ENCODE measurements around the gene TPM1. TPM values are rescaled to one million over a fixed set of nuclear protein-coding genes. Genes with fewer than 3 reads are reported as not detected.
A peak's percentile ranks its signal among the peaks of the same experiment; 100 is the strongest.

Gene TPM1
- total RNA-seq, 1 donor from 2014 or later, result 4,149 TPM

DNA sequence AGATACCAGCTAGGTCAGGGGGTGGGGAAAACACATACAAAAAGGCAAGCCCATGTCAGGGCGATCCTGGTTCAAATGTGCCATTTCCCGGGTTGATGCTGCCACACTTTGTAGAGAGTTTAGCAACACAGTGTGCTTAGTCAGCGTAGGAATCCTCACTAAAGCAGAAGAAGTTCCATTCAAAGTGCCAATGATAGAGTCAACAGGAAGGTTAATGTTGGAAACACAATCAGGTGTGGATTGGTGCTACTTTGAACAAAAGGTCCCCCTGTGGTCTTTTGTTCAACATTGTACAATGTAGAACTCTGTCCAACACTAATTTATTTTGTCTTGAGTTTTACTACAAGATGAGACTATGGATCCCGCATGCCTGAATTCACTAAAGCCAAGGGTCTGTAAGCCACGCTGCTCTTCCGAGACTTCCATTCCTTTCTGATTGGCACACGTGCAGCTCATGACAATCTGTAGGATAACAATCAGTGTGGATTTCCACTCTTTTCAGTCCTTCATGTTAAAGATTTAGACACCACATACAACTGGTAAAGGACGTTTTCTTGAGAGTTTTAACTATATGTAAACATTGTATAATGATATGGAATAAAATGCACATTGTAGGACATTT lies 28.9 kb downstream of the TPM1 start:
- no peak overlapping the region for H3K9ac ChIP-seq (ENCODE audit: low read depth in 1 of 3, low read length in 3 of 3)
- H3K27me3 ChIP-seq (ENCODE audit: control insufficient read depth in 3 of 3, insufficient read depth in 3 of 3, low read length in 3 of 3), result peaks cover 0 to 3% (median 0%) of the 10 kb centered on the region in 3 donors
- H3K4me1 ChIP-seq (ENCODE audit: control insufficient read depth in 3 of 3, insufficient read depth in 3 of 3, low read length in 3 of 3), result peaks cover 3 to 10% (median 5%) of the 10 kb centered on the region in 3 donors
- no peaks in the 10 kb centered on the region for H3K9me3 ChIP-seq (ENCODE audit: control insufficient read depth in 3 of 3, low read length in 3 of 3)
- no peak overlapping the region for H3K4me3 ChIP-seq (ENCODE audit: low read length in 3 of 3)
- no peak overlapping the region for H3K27ac ChIP-seq (ENCODE audit: low read depth, low read length)
- peaks cover 0 to 20% (median 15%) of the 10 kb centered on the region in 3 donors for H3K36me3 ChIP-seq (ENCODE audit: control insufficient read depth in 3 of 3, insufficient read depth in 3 of 3, low read length in 3 of 3)

DNA sequence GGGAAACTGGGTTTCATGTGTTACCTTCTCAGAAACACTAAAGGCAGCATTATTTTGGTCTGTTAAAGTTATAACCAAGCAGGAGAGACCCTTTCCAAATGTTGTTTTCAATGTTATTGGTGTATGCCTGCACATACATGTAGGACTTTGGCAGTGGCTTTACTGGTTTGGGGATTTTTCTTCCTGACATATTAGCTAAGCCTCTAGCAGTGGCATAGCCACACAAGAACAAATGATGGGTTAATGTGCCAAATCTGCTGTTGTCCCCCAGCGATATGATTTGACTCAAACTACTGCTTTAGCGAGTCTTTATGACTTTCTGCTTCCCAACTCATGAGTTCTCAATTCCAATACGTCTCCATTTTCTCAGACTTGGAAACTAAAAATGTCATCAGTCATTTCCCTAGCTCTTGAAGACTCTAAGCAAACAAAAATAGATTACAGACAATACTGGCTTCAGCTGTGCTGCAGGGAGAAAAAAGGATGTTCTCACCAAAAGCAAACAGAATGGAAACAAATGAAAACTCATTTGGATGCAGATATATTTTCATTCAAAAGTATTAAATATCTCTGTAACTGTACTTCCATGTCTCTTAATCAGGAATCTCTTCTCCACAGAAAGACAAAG lies 29.6 kb downstream of the TPM1 start:
- Histone ChIP-seq H3K9me3 (ENCODE audit: control insufficient read depth in 3 of 3, low read length in 3 of 3) (no peaks in the 10 kb centered on the region), H3K4me3 (ENCODE audit: low read length in 3 of 3) (no peak overlapping the region), H3K4me1 (ENCODE audit: control insufficient read depth in 3 of 3, insufficient read depth in 3 of 3, low read length in 3 of 3) (peaks cover 3 to 14% (median 6%) of the 10 kb centered on the region in 3 donors), H3K27ac (ENCODE audit: low read depth, low read length) (no peak overlapping the region), H3K36me3 (ENCODE audit: control insufficient read depth in 3 of 3, insufficient read depth in 3 of 3, low read length in 3 of 3) (peaks cover 0 to 20% (median 14%) of the 10 kb centered on the region in 3 donors), H3K9ac (ENCODE audit: low read depth in 1 of 3, low read length in 3 of 3) (no peak overlapping the region), H3K27me3 (ENCODE audit: control insufficient read depth in 3 of 3, insufficient read depth in 3 of 3, low read length in 3 of 3) (peaks cover 0 to 7% (median 0%) of the 10 kb centered on the region in 3 donors)

DNA sequence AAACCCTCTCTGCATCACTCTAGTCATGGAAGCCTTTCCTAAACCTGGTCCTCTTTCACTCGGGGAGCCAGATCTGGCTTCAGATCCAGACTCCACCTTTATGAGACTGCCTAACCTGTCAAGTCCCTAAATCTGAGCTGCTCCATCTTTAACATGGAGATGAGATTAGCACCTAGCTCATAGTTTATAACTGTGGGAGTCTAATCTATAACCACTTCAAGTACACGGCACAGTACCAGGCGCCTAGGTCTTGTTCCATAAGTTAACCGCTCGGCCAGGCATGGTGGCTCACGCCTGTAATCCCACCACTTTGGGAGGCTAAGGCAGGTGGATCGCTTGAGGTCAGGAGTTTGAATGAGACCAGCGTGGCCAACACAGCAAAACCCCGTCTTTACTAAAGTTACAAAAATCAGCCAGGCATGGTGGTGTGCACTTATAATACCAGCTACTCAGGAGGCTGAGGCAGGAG lies 30.3 kb downstream of the TPM1 start:
- Histone ChIP-seq H3K36me3 (ENCODE audit: control insufficient read depth in 3 of 3, insufficient read depth in 3 of 3, low read length in 3 of 3) (peaks cover 0 to 16% (median 11%) of the 10 kb centered on the region in 3 donors), H3K9ac (ENCODE audit: low read depth in 1 of 3, low read length in 3 of 3) (no peak overlapping the region), H3K27me3 (ENCODE audit: control insufficient read depth in 3 of 3, insufficient read depth in 3 of 3, low read length in 3 of 3) (peaks cover 0 to 11% (median 0%) of the 10 kb centered on the region in 3 donors), H3K4me1 (ENCODE audit: control insufficient read depth in 3 of 3, insufficient read depth in 3 of 3, low read length in 3 of 3) (peaks cover 7 to 12% (median 8%) of the 10 kb centered on the region in 3 donors), H3K9me3 (ENCODE audit: control insufficient read depth in 3 of 3, low read length in 3 of 3) (no peaks in the 10 kb centered on the region), H3K27ac (ENCODE audit: low read depth, low read length) (no peak overlapping the region), H3K4me3 (ENCODE audit: low read length in 3 of 3) (no peak overlapping the region)

DNA sequence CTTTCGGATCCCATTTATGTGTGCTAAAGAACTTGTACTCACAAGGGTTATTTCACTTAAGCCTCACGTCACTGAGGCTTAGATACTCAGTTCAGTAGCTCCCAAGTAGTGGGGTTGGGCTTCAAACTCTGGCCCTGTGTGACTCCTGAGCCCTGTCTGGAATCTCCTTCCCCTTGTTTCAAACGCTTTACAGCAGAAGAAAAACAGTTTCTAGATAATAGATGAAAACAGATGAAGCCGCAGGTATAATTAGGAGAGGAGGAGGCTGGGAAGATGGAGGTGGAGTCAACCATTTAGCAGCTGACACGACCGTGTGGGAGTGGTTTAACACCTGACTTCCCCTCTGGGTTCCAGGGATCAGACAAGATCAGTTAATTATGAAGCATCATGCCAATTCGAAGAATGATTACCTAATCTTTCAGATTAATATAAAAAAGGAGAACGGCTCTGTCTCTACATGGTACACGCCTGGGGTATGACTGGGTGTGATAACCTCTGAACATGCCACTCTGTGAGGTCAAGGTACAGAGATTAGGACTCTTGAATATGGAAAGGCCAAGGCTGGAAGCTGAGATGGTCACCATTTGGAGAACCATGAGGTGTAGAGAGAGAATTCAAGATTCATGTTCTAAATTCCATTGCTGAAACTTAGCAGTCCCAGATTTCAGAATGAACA lies 31.1 kb downstream of the TPM1 start:
- H3K9ac ChIP-seq (ENCODE audit: low read depth in 1 of 3, low read length in 3 of 3), result no peak overlapping the region

DNA sequence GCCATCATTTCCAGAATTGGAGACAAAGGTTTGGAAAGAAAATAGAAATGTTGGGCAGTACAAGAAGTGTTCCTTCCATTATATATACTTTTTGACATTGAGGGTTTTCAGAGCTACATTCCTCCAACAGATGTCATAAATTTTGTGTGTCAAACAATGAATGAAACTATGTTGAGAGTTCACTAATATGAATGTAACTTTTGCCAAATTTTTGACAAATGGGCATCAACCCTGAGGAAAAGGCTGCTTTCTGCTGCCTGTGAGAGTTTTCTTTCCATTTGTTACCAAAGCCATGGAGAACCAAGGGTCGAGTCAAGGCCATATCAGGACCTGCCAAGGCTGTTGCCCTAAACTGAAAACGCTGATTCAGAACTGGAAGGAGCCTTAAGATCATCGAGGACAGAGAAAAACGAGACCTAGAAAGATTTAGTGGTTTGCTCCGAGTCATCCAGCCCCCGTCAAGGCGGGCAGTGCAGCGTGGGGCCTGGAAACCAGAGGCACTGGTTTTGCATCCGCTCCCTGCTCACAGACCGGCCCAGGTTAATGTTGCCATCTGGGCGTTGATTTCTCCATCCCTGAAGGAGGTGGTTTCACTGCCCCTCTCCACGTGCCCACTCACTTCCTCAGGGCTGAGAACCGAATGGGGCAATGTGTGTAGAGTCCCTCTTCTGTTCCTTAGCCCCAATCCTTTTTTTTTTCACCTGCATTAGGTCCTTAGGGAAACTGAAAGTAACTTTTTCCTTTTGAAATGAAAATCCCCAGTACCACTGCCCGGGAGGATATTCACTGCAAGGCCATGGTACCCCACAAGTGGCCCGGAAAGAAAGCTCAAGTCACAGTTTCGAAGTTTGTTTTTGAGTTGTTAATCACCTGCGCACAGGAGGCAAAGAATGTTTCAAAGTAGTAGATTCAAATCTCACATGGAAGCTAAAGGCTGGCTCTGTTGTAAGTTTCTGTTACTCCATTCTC lies 32.8 kb downstream of the TPM1 start:
- no peak overlapping the region for H3K9ac ChIP-seq (ENCODE audit: low read depth in 1 of 3, low read length in 3 of 3)
- no peak overlapping the region for H3K27ac ChIP-seq (ENCODE audit: low read depth, low read length)
- H3K4me3 ChIP-seq (ENCODE audit: low read length in 3 of 3), result no peak overlapping the region
- peaks cover 0 to 6% (median 2%) of the 10 kb centered on the region in 3 donors for H3K36me3 ChIP-seq (ENCODE audit: control insufficient read depth in 3 of 3, insufficient read depth in 3 of 3, low read length in 3 of 3)
- no peaks in the 10 kb centered on the region for H3K9me3 ChIP-seq (ENCODE audit: control insufficient read depth in 3 of 3, low read length in 3 of 3)
- peaks cover 12 to 20% (median 19%) of the 10 kb centered on the region in 3 donors for H3K4me1 ChIP-seq (ENCODE audit: control insufficient read depth in 3 of 3, insufficient read depth in 3 of 3, low read length in 3 of 3)
- H3K27me3 ChIP-seq (ENCODE audit: control insufficient read depth in 3 of 3, insufficient read depth in 3 of 3, low read length in 3 of 3), result peaks cover 0 to 11% (median 0%) of the 10 kb centered on the region in 3 donors

More for the DNA sequence above, 31.1 kb downstream of the TPM1 start:
- peaks cover 0 to 11% (median 6%) of the 10 kb centered on the region in 3 donors for H3K36me3 ChIP-seq (ENCODE audit: control insufficient read depth in 3 of 3, insufficient read depth in 3 of 3, low read length in 3 of 3)
- H3K27me3 ChIP-seq (ENCODE audit: control insufficient read depth in 3 of 3, insufficient read depth in 3 of 3, low read length in 3 of 3), result peaks cover 0 to 11% (median 0%) of the 10 kb centered on the region in 3 donors
- H3K9me3 ChIP-seq (ENCODE audit: control insufficient read depth in 3 of 3, low read length in 3 of 3), result no peaks in the 10 kb centered on the region
- peaks cover 8 to 10% (median 9%) of the 10 kb centered on the region in 3 donors for H3K4me1 ChIP-seq (ENCODE audit: control insufficient read depth in 3 of 3, insufficient read depth in 3 of 3, low read length in 3 of 3)
- no peak overlapping the region for H3K27ac ChIP-seq (ENCODE audit: low read depth, low read length)
- no peak overlapping the region for H3K4me3 ChIP-seq (ENCODE audit: low read length in 3 of 3)

DNA sequence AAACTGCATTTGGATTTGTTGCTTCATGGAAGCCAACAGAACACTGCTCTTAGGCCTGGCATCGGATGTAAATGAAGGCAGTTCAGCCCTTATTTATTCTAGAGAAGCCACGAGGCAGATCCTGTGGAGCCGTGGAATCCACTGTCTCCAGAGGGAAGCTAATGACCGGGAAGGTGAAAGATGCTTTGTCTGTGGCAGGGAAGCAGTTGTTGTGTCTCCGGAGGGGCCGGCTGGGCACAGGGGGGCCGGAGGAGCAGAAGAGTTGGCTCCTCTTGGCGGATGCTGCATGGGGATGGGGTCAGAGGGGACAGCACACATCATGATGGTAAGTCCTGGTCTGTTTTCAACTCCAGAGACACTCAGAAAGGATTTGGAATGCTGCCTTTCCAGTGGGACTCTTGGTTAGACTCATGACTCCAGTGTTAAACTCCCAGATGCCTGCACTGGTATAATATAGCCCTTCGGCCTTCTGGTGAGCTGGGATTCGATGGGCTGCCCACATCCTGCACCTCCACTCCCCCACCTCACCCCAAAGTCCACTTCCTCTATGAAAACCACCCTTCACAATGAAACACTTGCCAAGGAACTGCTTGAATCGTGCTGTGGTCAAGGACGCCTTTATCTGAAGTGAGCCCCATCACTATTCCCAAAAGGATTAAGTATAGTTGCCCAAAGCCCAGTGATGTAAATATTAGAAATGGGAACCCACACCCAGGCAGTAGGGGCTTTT lies 33.6 kb downstream of the TPM1 start:
- H3K27me3 ChIP-seq (ENCODE audit: control insufficient read depth in 3 of 3, insufficient read depth in 3 of 3, low read length in 3 of 3), result peaks cover 0 to 11% (median 0%) of the 10 kb centered on the region in 3 donors
- no peak overlapping the region for H3K27ac ChIP-seq (ENCODE audit: low read depth, low read length)
- H3K36me3 ChIP-seq (ENCODE audit: control insufficient read depth in 3 of 3, insufficient read depth in 3 of 3, low read length in 3 of 3), result peaks cover 0 to 6% (median 2%) of the 10 kb centered on the region in 3 donors
- H3K4me1 ChIP-seq (ENCODE audit: control insufficient read depth in 3 of 3, insufficient read depth in 3 of 3, low read length in 3 of 3), result peaks cover 16 to 27% (median 22%) of the 10 kb centered on the region in 3 donors
- no peak overlapping the region for H3K9ac ChIP-seq (ENCODE audit: low read depth in 1 of 3, low read length in 3 of 3)
- H3K4me3 ChIP-seq (ENCODE audit: low read length in 3 of 3), result no peak overlapping the region
- no peaks in the 10 kb centered on the region for H3K9me3 ChIP-seq (ENCODE audit: control insufficient read depth in 3 of 3, low read length in 3 of 3)

DNA sequence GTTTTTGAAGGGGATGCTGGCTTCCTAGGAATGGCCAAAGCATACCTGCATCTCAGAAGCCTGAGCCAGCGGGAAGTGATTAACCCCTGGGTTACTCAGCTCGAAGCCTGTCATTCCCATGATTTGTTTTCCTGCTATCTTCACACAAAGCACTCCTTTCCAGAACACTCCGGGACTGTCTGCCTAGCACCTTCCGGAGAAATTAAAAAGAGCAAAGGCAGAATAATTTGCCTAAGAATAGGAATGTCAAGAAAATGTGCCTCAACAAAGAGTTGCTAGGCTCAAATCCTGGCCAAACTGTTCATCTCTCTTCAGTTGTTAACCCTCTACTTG lies 34.1 kb downstream of the TPM1 start:
- Histone ChIP-seq H3K27me3 (ENCODE audit: control insufficient read depth in 3 of 3, insufficient read depth in 3 of 3, low read length in 3 of 3) (peaks cover 0 to 11% (median 0%) of the 10 kb centered on the region in 3 donors), H3K4me1 (ENCODE audit: control insufficient read depth in 3 of 3, insufficient read depth in 3 of 3, low read length in 3 of 3) (peaks cover 16 to 27% (median 22%) of the 10 kb centered on the region in 3 donors), H3K9ac (ENCODE audit: low read depth in 1 of 3, low read length in 3 of 3) (no peak overlapping the region), H3K27ac (ENCODE audit: low read depth, low read length) (no peak overlapping the region), H3K36me3 (ENCODE audit: control insufficient read depth in 3 of 3, insufficient read depth in 3 of 3, low read length in 3 of 3) (peaks cover 0 to 2% (median 0%) of the 10 kb centered on the region in 3 donors), H3K9me3 (ENCODE audit: control insufficient read depth in 3 of 3, low read length in 3 of 3) (no peaks in the 10 kb centered on the region), H3K4me3 (ENCODE audit: low read length in 3 of 3) (no peak overlapping the region)

DNA sequence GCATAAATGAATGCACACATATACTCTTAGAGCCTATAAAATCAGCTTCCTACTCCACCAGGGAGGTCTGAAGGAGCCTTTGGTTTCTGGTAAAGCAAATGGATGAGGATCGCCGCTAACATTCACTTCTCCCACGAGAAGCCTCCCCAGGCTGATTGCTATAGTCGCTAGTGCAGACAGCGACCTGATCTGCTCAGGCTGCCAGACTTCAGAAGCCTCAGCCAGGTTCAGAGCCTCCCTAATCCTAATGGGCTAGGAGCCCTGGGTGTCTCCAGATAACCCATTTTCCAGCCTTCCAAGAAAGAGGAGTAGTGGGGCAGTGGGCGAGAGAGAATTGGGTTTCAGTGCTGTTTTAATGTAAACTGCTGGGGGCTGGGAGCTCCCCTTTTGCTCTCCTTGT lies 35.4 kb downstream of the TPM1 start:
- peaks cover 16 to 27% (median 22%) of the 10 kb centered on the region in 3 donors for H3K4me1 ChIP-seq (ENCODE audit: control insufficient read depth in 3 of 3, insufficient read depth in 3 of 3, low read length in 3 of 3)
- peak overlapping the region in 1 of 3 donors; percentile 33 for H3K9ac ChIP-seq (ENCODE audit: low read depth in 1 of 3, low read length in 3 of 3)
- H3K4me3 ChIP-seq (ENCODE audit: low read length in 3 of 3), result no peak overlapping the region
- no peaks in the 10 kb centered on the region for H3K36me3 ChIP-seq (ENCODE audit: control insufficient read depth in 3 of 3, insufficient read depth in 3 of 3, low read length in 3 of 3)
- peaks cover 0 to 11% (median 0%) of the 10 kb centered on the region in 3 donors for H3K27me3 ChIP-seq (ENCODE audit: control insufficient read depth in 3 of 3, insufficient read depth in 3 of 3, low read length in 3 of 3)
- H3K27ac ChIP-seq (ENCODE audit: low read depth, low read length), result no peak overlapping the region
- no peaks in the 10 kb centered on the region for H3K9me3 ChIP-seq (ENCODE audit: control insufficient read depth in 3 of 3, low read length in 3 of 3)

Data from skeletal muscle tissue (tissue), 4 donors.